Measurements from ENCODE around the gene KIT. TPM values are rescaled to one million over a fixed set of nuclear protein-coding genes. Genes with fewer than 3 reads are reported as not detected.

Gene KIT
- total RNA-seq, 1 donor from 2014 or later: 1.5 TPM

GRCh38 chr4:54781756-54782155 lies 124.0 kb downstream of the KIT start:
- ATAC-seq: peak; percentile 68
- intact Hi-C loops (cut with DNase I): loop anchor here (10.0 kb wide), 1 partner anchor 163 kb away; no protein-coding TSS in a partner anchor
- DNase-seq (ENCODE audit: missing footprints): no peak

GRCh38 chr4:54783402-54784110 lies 125.8 kb downstream of the KIT start:
- intact Hi-C loops (cut with DNase I): loop anchor here (10.0 kb wide), 1 partner anchor 161 kb away; no protein-coding TSS in a partner anchor
- no peak for ATAC-seq
- no peak for DNase-seq (ENCODE audit: missing footprints)

- intact Hi-C loops (cut with DNase I): loop anchor here (10.0 kb wide), 1 partner anchor 161 kb away; no protein-coding TSS in a partner anchor
- ATAC-seq (peak; percentile 94), DNase-seq (ENCODE audit: missing footprints) (peak; percentile 88)
Measured at GRCh38 chr4:54784161-54784671, 126.5 kb downstream of the KIT start.
